IPS-11a (cell line): ENCODE measurements around the gene BHMT.
"Not testable (repeated sequence)": the region's sequence is repeated elsewhere in the genome, so short reads cannot be mapped to it uniquely, and the experiment has no call there.

ENCODE experiments used
- H3K4me3 ChIP-seq: one replicate; pipeline ENCODE4 v1.5.1; 2013; ENCODE audit warnings: low read depth, low read length, control low read depth

BHMT gene

GRCh38 chr5:79109527-79110492 lies 1.8 kb upstream of the BHMT start:
- H3K4me3 ChIP-seq: no peak overlapping the region

GRCh38 chr5:79111960-79112702 lies 522 bp downstream of the BHMT start:
- H3K4me3 ChIP-seq: peak overlapping the region; percentile 53

- no peak overlapping the region for H3K4me3 ChIP-seq
Observed at GRCh38 chr5:79112703-79113058, 1.1 kb downstream of the BHMT start.

- H3K4me3 ChIP-seq: no peak overlapping the region
Observed at GRCh38 chr5:79119486-79119885, 7.9 kb downstream of the BHMT start.

- H3K4me3 ChIP-seq: no peak overlapping the region
Observed at GRCh38 chr5:79120221-79120620, 8.6 kb downstream of the BHMT start.

- no peak overlapping the region for H3K4me3 ChIP-seq
Observed at GRCh38 chr5:79122973-79123372, 11.4 kb downstream of the BHMT start.

GRCh38 chr5:79124607-79125006 lies 13.0 kb downstream of the BHMT start:
- no peak overlapping the region for H3K4me3 ChIP-seq

GRCh38 chr5:79130781-79131180 lies 19.2 kb downstream of the BHMT start:
- no peak overlapping the region for H3K4me3 ChIP-seq

GRCh38 chr5:79133121-79133656 lies 21.6 kb downstream of the BHMT start:
- no peak overlapping the region for H3K4me3 ChIP-seq

GRCh38 chr5:79133657-79134451 lies 22.2 kb downstream of the BHMT start:
- no peak overlapping the region for H3K4me3 ChIP-seq

GRCh38 chr5:79135790-79136553 lies 24.4 kb downstream of the BHMT start:
- no peak overlapping the region for H3K4me3 ChIP-seq

- no peak overlapping the region for H3K4me3 ChIP-seq
Observed at GRCh38 chr5:79136618-79137017, 25.0 kb downstream of the BHMT start.

- no peak overlapping the region for H3K4me3 ChIP-seq
Observed at GRCh38 chr5:79140553-79140952, 28.9 kb downstream of the BHMT start.

- no peak overlapping the region for H3K4me3 ChIP-seq
Observed at GRCh38 chr5:79143684-79144379, 32.2 kb downstream of the BHMT start.

- H3K4me3 ChIP-seq: no peak overlapping the region
Observed at GRCh38 chr5:79147076-79147475, 35.5 kb downstream of the BHMT start.

GRCh38 chr5:79149433-79149832 lies 37.8 kb downstream of the BHMT start:
- no peak overlapping the region for H3K4me3 ChIP-seq

GRCh38 chr5:79151942-79152671 lies 40.5 kb downstream of the BHMT start:
- H3K4me3 ChIP-seq: no peak overlapping the region

GRCh38 chr5:79157305-79157704 lies 45.7 kb downstream of the BHMT start:
- no peak overlapping the region for H3K4me3 ChIP-seq

- not testable (repeated sequence) for H3K4me3 ChIP-seq
Observed at GRCh38 chr5:79161647-79162046, 50.0 kb downstream of the BHMT start.
